SJCRH30 (cell line): ENCODE data around the gene MYL6B. TPM values are rescaled to one million over a fixed set of nuclear protein-coding genes. Genes with fewer than 3 reads are reported as not detected.
"Not testable (repeated sequence)": the region's sequence is repeated elsewhere in the genome, so short reads cannot be mapped to it uniquely, and the experiment has no call there.

Source experiments
- DNase-seq, 2 experiments: peaks; one replicate each; pipeline ENCODE4 v3.0.0-alpha.2; 2015 to 2020
- H3K27ac ChIP-seq: fragments of 250-450 bp; sonication (Bioruptor Pico); 2 replicates; pipeline ENCODE4 v1.5.1; 2020; ENCODE audit warnings: mild to moderate bottlenecking, moderate library complexity
- H3K27me3 ChIP-seq: fragments of 250-450 bp; sonication (Bioruptor Pico); 2 replicates; pipeline ENCODE4 v1.5.1; 2020; ENCODE audit warnings: mild to moderate bottlenecking, moderate library complexity
- H3K36me3 ChIP-seq: fragments of 250-450 bp; sonication (Bioruptor Pico); 2 replicates; pipeline ENCODE4 v1.5.1; 2020; ENCODE audit warnings: mild to moderate bottlenecking, moderate library complexity
- H3K4me1 ChIP-seq: fragments of 250-450 bp; sonication (Bioruptor Pico); 2 replicates; pipeline ENCODE4 v1.5.1; 2020; ENCODE audit warnings: mild to moderate bottlenecking, moderate library complexity
- H3K4me3 ChIP-seq: fragments of 250-450 bp; sonication (Bioruptor Pico); 2 replicates; pipeline ENCODE4 v1.5.1; 2020; ENCODE audit warnings: mild to moderate bottlenecking, moderate library complexity
- H3K9me3 ChIP-seq: fragments of 250-450 bp; sonication (Bioruptor Pico); replicated peaks from 2 replicates; pipeline ENCODE4 v1.5.1; 2020; ENCODE audit warnings: mild to moderate bottlenecking, moderate library complexity
- total RNA-seq: library from RNA; depleted of rRNA; stranded (reverse); fragments of >200 nt; shearing (Covaris generic); gene quantifications from 2 replicates; pipeline ENCODE4 v1.2.3, GENCODE V29; 2014

MYL6B gene
- total RNA-seq, 1 experiment from 2014 or later: 199 TPM

- H3K4me3 ChIP-seq: peak overlapping the region; percentile 69
Observed at GRCh38 chr12:56154246-56154771, 1.9 kb downstream of the MYL6B start.

DNA sequence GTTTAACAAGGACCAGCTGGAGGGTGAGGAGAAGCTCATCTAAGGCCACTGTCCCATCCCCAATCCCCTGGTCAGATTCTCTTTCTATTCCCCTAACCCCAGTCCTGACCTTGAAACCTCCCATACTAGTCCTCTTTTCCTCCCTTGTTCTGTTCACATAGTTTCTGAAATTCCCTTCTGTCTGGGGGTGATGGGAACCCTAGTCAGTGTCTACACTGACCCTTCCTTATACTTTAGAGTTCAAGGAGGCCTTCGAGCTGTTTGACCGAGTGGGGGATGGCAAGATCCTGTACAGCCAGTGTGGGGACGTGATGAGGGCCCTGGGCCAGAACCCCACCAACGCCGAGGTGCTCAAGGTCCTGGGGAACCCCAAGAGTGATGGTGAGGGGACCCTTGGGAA lies 2.4 kb downstream of the MYL6B start:
- no peak for DNase-seq
- Histone ChIP-seq H3K36me3 (peaks cover 17% of the 10 kb centered on the region), H3K27ac (peak overlapping the region; percentile 95), H3K27me3 (no peaks in the 10 kb centered on the region), H3K9me3 (no peaks in the 10 kb centered on the region), H3K4me3 (peak overlapping the region; percentile 0; the same call in 1 of the 2 replicates), H3K4me1 (peaks cover 33% of the 10 kb centered on the region)

More at GRCh38 chr12:56154246-56154771, 1.9 kb downstream of the MYL6B start:
- Histone ChIP-seq H3K27me3 (no peaks in the 10 kb centered on the region), H3K36me3 (peaks cover 12% of the 10 kb centered on the region), H3K9me3 (no peaks in the 10 kb centered on the region), H3K27ac (peak overlapping the region; percentile 95), H3K4me1 (peaks cover 29% of the 10 kb centered on the region)
- DNase-seq: peak; percentile 95 to 98

DNA sequence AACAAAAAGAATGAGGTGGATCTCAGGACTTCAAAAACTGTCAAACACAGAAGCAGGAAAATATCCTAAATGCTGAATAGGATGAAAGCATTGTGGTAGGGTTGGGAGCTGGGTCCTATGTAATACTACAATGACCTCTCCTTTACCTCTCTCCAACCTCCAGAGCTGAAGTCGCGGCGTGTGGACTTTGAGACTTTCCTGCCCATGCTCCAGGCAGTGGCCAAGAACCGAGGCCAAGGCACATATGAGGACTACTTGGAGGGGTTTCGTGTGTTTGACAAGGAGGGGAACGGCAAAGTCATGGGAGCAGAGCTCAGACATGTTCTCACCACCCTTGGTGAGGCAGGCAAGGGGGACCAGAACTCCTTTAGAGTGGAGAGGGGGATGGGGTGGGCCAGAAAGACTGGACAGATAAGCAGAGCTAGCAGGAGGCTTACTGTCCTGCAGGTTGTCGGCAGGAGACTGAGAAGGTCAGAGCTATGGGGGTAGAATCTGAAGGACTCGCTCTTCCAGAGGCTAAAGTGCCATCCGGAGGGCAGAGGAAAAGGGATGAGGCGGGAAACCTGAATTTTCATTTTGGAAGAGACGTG lies 3.0 kb downstream of the MYL6B start:
- peak overlapping the region; percentile 95 for H3K27ac ChIP-seq
- no peaks in the 10 kb centered on the region for H3K9me3 ChIP-seq
- H3K36me3 ChIP-seq: peaks cover 23% of the 10 kb centered on the region
- H3K4me1 ChIP-seq: peaks cover 38% of the 10 kb centered on the region
- DNase-seq: peak in 1 of 2 experiments; percentile 17
- H3K4me3 ChIP-seq: no peak overlapping the region; the same call in 1 of the 2 replicates
- no peaks in the 10 kb centered on the region for H3K27me3 ChIP-seq

- Histone ChIP-seq H3K36me3 (peaks cover 36% of the 10 kb centered on the region), H3K4me1 (peaks cover 40% of the 10 kb centered on the region), H3K4me3 (peak overlapping the region; percentile 78), H3K27ac (peak overlapping the region; percentile 83)
- H3K9me3 ChIP-seq, DNase-seq, H3K27me3 ChIP-seq: not testable (repeated sequence)
Observed at GRCh38 chr12:56156464-56157200, 4.2 kb downstream of the MYL6B start.

DNA sequence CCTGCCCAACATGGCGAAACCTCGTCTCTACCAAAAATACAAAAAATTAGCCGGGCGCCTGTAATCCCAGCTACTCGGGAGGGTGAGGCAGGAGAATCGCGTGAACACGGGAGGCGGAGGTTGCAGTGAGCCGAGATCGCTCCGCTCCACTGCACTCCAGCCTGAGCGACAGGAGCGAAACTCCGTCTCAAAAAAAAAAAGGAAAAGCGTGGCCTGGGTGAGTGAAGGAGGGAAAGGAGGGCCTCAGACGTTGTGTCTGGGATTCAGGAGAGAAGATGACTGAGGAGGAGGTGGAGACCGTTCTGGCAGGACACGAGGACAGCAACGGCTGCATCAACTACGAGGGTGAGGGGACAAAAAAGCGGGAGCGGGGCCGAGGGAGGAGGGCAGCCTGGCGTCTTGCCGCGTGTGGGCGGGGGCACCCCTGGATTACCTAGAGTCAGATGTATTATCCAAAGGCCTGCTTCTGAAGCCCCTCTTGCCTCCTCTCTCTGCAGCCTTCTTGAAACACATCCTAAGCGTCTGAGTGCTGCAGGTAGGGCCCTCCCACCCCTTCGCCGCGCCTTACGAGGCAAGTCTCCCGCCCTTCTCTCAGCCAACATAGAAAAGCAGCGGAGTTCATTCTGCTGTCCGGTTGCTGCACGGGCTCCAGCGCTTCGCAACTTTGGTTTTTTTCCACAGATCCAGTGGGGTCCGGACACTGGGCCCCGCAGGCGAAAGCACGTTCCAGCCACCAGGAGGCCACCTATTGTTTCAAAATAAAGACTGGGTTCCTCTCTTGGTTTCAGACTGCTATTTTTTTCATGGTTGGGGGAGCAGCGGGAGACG lies 5.0 kb downstream of the MYL6B start:
- peak overlapping the region; percentile 83 for H3K27ac ChIP-seq
- peak overlapping the region; percentile 78 for H3K4me3 ChIP-seq
- H3K36me3 ChIP-seq: peaks cover 41% of the 10 kb centered on the region
- peaks cover 40% of the 10 kb centered on the region for H3K4me1 ChIP-seq
- peak; percentile 81 for DNase-seq
- no peaks in the 10 kb centered on the region for H3K9me3 ChIP-seq
- no peaks in the 10 kb centered on the region for H3K27me3 ChIP-seq

- DNase-seq: peak; percentile 97 to 98
- H3K36me3 ChIP-seq: peaks cover 47% of the 10 kb centered on the region
- peak within 1 kb of the TSS; percentile 83 for H3K27ac ChIP-seq
- H3K4me1 ChIP-seq: peaks cover 36% of the 10 kb centered on the region
- no peaks in the 10 kb centered on the region for H3K27me3 ChIP-seq
- H3K4me3 ChIP-seq: peak within 1 kb of the TSS; percentile 78
- H3K9me3 ChIP-seq: no peaks in the 10 kb centered on the region
Observed at GRCh38 chr12:56158029-56158925, 5.9 kb downstream of the MYL6B start, which contains the start of gene MYL6. Gene MYL6, plus strand, starts transcription at chr12:56158359. Its CDS starts 43 bp downstream, at chr12:56158402.

- peak overlapping the region; percentile 78 for H3K4me3 ChIP-seq
- peaks cover 55% of the 10 kb centered on the region for H3K36me3 ChIP-seq
- H3K27ac ChIP-seq: peak overlapping the region; percentile 77
- H3K27me3 ChIP-seq: no peaks in the 10 kb centered on the region
- H3K4me1 ChIP-seq: peaks cover 29% of the 10 kb centered on the region
- peak; percentile 47 to 64 for DNase-seq
- no peaks in the 10 kb centered on the region for H3K9me3 ChIP-seq
Observed at GRCh38 chr12:56158926-56159461, 6.6 kb downstream of the MYL6B start.

DNA sequence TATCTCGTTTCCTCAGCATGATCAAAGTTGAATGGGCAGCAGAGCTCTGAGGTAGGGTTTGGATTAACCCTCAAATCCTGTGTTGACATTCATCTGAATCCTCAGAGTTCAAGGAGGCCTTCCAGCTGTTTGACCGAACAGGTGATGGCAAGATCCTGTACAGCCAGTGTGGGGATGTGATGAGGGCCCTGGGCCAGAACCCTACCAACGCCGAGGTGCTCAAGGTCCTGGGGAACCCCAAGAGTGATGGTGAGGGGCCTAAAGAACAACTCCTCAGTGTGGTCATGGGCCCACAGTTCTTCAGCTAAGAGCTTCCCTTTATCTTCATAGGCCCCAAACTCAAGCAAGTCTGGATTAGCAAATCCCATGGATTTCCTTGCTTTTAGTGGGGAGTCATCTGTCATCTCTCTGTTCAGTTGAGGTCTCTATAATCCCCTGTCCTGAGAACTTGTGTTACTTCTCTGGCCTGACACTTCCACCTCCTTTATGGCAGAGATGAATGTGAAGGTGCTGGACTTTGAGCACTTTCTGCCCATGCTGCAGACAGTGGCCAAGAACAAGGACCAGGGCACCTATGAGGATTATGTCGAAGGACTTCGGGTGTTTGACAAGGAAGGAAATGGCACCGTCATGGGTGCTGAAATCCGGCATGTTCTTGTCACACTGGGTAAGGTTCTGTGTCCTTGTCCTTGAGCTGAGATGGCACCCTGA lies 7.2 kb downstream of the MYL6B start:
- Histone ChIP-seq H3K27ac (no peak overlapping the region), H3K9me3 (no peaks in the 10 kb centered on the region), H3K4me3 (peak overlapping the region; percentile 78), H3K36me3 (peaks cover 60% of the 10 kb centered on the region), H3K27me3 (no peaks in the 10 kb centered on the region), H3K4me1 (peaks cover 25% of the 10 kb centered on the region)
- no peak for DNase-seq

DNA sequence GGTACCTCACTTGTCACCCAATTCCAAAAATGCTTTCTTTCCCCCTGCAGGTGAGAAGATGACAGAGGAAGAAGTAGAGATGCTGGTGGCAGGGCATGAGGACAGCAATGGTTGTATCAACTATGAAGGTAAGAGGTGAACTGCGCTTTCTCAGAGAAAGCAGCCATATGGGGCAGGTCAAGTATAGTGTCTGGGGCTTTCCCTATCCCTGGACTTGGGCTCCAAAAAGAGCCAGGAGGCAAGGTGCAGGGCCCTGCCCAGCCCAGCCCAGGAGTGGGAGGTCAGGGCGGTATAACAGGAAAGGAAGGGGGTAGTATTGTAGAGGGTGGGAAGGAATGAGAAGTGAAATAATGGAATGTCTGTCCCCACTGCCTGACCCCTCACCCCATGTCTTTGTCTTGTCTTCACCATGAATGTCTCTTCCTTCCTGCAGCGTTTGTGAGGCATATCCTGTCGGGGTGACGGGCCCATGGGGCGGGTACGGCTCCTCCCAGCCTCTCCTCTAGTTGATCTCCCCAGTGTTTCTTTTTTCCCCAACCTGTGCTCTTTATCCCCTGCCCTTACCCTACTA lies 7.9 kb downstream of the MYL6B start:
- no peak for DNase-seq
- H3K4me1 ChIP-seq: peaks cover 22% of the 10 kb centered on the region
- no peaks in the 10 kb centered on the region for H3K9me3 ChIP-seq
- H3K27me3 ChIP-seq: no peaks in the 10 kb centered on the region
- H3K36me3 ChIP-seq: peaks cover 62% of the 10 kb centered on the region
- no peak overlapping the region for H3K4me3 ChIP-seq
- H3K27ac ChIP-seq: no peak overlapping the region

GRCh38 chr12:56160894-56161689 lies 8.7 kb downstream of the MYL6B start:
- DNase-seq: no peak
- H3K36me3 ChIP-seq: peaks cover 63% of the 10 kb centered on the region
- H3K4me3 ChIP-seq: no peak overlapping the region
- H3K9me3 ChIP-seq: no peaks in the 10 kb centered on the region
- no peaks in the 10 kb centered on the region for H3K27me3 ChIP-seq
- H3K4me1 ChIP-seq: peaks cover 22% of the 10 kb centered on the region
- no peak overlapping the region for H3K27ac ChIP-seq

DNA sequence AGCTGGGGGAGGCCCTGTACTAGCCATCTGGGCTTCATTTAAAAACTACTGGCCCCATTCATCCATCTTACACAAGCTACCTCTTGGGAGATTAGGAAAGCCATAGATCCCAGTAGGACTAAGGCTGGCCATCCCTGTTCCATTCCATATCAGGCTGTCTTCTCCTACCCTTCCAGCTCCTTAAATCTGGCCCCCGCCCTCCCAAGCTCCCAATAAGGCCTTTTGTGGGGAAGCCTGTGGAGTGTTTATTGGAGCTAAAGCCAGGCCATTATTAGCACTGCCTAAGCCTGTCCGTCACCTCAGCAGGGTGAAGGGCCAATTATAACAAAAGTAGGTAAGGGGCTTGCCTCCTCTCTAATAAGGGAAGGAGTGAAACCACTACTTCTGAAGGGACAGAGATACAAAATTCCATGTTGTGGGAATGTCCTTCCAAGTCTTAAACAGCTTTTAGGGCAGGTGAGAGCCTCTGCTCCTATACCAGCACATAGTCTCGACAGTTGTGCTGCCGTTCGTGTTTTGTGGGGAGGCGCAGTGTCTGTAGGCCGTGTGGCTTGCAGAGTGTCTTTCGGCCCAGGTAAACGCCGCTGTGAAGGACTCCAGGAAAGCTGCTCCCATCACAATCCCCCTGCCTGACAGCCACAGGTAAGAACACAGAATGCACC lies 9.4 kb downstream of the MYL6B start:
- Histone ChIP-seq H3K4me3 (no peak overlapping the region), H3K36me3 (peaks cover 66% of the 10 kb centered on the region), H3K27ac (no peak overlapping the region), H3K27me3 (no peaks in the 10 kb centered on the region), H3K9me3 (no peaks in the 10 kb centered on the region), H3K4me1 (peaks cover 22% of the 10 kb centered on the region)
- no peak for DNase-seq
